ENCODE data around the gene OCIAD2.
"Not testable (repeated sequence)": the region's sequence is repeated elsewhere in the genome, so short reads cannot be mapped to it uniquely, and the experiment has no call there.

OCIAD2 gene

DNA sequence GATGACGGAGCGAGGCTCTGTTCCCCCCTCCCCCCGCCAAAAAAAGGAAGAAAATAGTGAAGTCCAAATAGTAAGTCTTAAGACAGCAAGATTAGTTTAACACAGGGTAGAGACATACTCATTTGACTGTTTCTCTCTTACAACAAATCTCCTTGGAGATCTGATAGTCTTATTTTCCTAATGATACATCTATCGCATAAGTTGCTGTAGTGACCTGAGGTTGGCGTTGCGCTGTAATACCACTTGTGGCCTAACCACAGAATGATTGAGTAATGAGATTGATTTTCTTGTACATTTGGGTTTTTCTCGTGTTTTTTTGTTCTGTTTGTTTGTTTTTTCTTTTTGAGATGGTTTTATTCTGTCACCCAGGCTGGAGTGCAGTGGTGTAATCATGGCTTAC is 48.4 kb downstream of the OCIAD2 start:
- TF ChIP-seq CTCF (IDR thresholded peaks at IDR 0.05; ENCODE audit: unreplicated experiment in 3 of 3), result no peak
- Mint-ChIP-seq H3K27ac (no peak overlapping the region), H3K36me3 (ENCODE audit: low read depth) (peaks cover 66% of the 10 kb centered on the region), H3K4me3 (no peak overlapping the region), H3K27me3 (ENCODE audit: low read depth) (no peaks in the 10 kb centered on the region), H3K4me1 (no peaks in the 10 kb centered on the region), H3K9me3 (no peaks in the 10 kb centered on the region)

GRCh38 chr4:48854982-48855381 is 51.6 kb downstream of the OCIAD2 start:
- Mint-ChIP-seq H3K4me3 (no peak overlapping the region), H3K27ac (no peak overlapping the region)

DNA sequence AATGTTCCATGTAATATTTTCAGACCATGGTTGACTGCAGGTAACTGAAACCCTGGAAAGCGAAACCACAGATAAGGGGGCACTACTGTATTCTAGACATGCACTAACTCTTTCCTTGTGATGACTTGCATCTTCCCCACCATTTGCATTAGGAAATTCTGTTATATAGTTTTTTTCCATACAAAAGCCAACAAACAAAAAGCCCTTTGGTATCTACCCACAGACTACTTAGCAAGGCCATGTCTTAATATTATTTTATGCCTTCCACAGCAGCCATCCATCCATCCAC is 52.2 kb downstream of the OCIAD2 start:
- Mint-ChIP-seq H3K36me3 (ENCODE audit: low read depth) (peaks cover 70% of the 10 kb centered on the region), H3K27ac (no peak overlapping the region), H3K27me3 (ENCODE audit: low read depth) (no peaks in the 10 kb centered on the region), H3K4me1 (no peaks in the 10 kb centered on the region), H3K9me3 (no peaks in the 10 kb centered on the region), H3K4me3 (no peak overlapping the region)
- TF ChIP-seq CTCF (IDR thresholded peaks at IDR 0.05; ENCODE audit: unreplicated experiment in 3 of 3), result no peak

More at GRCh38 chr4:48854982-48855381, 51.6 kb downstream of the OCIAD2 start:
- H3K9me3 Mint-ChIP-seq, result no peaks in the 10 kb centered on the region
- H3K27me3 Mint-ChIP-seq (ENCODE audit: low read depth), result no peaks in the 10 kb centered on the region
- no peaks in the 10 kb centered on the region for H3K4me1 Mint-ChIP-seq
- peaks cover 73% of the 10 kb centered on the region for H3K36me3 Mint-ChIP-seq (ENCODE audit: low read depth)
- TF ChIP-seq CTCF (IDR thresholded peaks at IDR 0.05; ENCODE audit: unreplicated experiment in 3 of 3), result no peak

DNA sequence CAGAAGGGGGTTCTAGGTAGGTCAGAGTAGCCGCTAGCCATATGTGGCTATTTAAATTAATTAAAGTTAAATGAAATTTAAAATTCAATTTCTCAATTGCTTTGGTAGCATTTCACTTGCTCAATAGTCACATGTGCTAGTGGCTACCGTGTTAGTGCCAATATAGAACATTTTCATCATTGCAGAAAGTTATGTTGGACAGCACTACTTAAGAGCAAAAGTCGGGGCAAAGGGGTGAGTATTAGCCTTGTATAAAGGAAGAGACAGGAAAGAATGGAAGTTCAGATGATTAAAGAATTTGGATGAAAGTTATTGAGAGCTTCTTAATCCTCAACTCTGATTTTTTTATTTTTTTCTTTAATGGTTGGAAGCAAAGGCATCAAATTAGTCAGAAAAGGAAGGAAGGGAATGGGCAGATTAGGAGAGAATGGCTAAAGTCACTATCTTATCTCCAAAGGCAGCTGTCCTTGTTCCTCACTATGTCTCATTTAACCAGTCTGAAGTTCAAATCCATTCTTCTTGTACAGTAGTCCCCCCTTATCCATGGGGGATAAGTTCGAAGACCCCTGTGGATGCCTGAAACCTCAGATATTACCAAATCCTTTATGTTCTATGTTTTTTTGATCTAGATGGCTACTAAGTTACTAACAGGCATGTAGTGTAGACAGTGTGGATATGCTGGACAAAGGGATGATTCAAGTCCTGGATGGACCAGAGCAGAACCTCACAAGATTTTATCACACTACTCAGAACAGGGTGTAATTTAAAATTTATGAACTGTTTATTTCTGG is 52.8 kb downstream of the OCIAD2 start:
- Mint-ChIP-seq H3K36me3 (ENCODE audit: low read depth) (peaks cover 69% of the 10 kb centered on the region), H3K9me3 (no peaks in the 10 kb centered on the region), H3K4me1 (no peaks in the 10 kb centered on the region), H3K27ac (no peak overlapping the region), H3K4me3 (no peak overlapping the region), H3K27me3 (ENCODE audit: low read depth) (no peaks in the 10 kb centered on the region)
- TF ChIP-seq CTCF (IDR thresholded peaks at IDR 0.05; ENCODE audit: unreplicated experiment in 3 of 3), result no peak

DNA sequence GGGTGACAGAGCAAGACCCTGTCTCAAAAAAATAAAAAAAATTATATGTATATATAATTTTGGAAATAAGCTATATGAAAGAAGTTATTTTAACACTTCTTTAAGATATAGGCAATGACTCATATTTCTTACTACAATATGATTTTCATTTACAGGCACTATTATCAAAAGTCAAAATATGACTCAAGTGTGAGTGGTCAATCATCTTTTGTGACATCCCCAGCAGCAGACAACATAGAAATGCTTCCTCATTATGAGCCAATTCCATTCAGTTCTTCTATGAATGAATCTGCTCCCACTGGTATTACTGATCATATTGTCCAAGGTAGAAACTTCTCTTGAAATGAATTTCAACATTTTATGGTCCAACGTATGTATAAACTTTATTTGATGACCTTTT is 54.9 kb downstream of the OCIAD2 start:
- Mint-ChIP-seq H3K9me3 (no peaks in the 10 kb centered on the region), H3K27me3 (ENCODE audit: low read depth) (no peaks in the 10 kb centered on the region), H3K36me3 (ENCODE audit: low read depth) (peaks cover 67% of the 10 kb centered on the region), H3K27ac (no peak overlapping the region), H3K4me3 (no peak overlapping the region), H3K4me1 (no peaks in the 10 kb centered on the region)
- no peak for TF ChIP-seq CTCF (IDR thresholded peaks at IDR 0.05; ENCODE audit: unreplicated experiment in 3 of 3)

DNA sequence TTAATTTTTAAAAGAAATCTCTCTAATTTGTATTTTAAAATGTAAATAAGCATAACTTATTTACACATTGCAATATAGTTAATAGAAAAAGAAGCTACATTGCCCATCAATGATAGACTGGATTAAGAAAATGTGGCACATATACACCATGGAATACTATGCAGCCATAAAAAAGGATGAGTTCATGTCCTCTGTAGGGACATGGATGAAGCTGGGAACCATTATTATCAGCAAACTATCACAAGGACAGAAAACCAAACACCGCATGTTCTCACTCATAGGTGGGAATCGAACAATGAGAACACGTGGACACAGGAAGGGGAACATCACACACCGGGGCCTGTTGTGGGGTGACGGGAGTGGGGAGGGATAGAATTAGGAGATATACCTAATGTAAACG is 57.8 kb downstream of the OCIAD2 start:
- not testable (repeated sequence) for H3K27me3 Mint-ChIP-seq (ENCODE audit: low read depth); H3K9me3 Mint-ChIP-seq; H3K4me3 Mint-ChIP-seq; H3K4me1 Mint-ChIP-seq; H3K27ac Mint-ChIP-seq
- peaks cover 77% of the 10 kb centered on the region for H3K36me3 Mint-ChIP-seq (ENCODE audit: low read depth)
